Measurements from ENCODE around the gene BCL7C.
A peak's percentile ranks its signal among the peaks of the same experiment; 100 is the strongest.
"Not testable (repeated sequence)": the region's sequence is repeated elsewhere in the genome, so short reads cannot be mapped to it uniquely, and the experiment has no call there.

BCL7C gene

DNA sequence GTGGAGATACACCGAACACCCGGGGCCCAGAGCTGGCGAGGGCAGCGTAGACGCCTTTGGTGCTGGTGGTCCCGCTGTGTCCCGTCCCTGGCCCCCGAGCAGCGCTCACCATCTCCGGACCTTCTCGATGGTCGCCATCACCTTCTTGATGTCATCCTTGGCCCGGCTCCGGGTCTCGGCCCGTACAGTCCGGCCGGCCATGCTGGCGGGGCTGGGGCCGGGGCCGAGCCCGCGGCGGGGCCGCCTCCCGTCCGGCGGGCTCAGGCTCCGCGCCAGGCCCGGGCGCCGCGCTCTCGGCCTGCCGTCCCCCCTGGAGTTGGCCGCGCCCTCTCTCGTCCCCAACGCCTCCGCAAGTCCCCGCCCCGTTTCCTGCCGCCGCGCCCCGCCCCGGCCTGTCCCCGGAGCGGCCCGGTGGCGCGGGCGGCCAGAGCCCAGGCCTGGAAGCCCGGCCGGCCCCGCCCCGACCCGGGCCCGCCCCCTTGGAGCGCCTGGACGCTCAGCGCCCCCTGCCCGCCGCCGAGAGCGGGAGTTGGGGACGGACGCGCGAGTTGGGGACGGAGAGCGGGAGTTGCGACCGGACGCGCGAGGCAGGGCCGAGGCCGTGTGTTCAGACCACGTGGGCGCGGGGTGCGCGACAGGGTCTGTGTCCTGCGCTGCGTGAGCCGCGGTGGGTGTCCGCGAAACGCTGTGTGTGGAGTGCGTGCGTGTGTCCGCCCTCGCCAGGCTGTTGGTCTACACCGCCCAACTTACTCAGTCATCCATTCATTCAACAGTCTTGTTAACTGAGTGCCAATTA is at the start of gene BCL7C:
Gene BCL7C (minus strand): TSS at position 334 of the 796 bp plus-strand sequence. CDS start 133 bp downstream, at position 201.
- Mint-ChIP-seq H3K4me3 (peak within 1 kb of the TSS; percentile 83), H3K36me3 (ENCODE audit: low read depth) (peaks cover 30% of the 10 kb centered on the region), H3K4me1 (ENCODE audit: low read depth) (peaks cover 46% of the 10 kb centered on the region), H3K27ac (peak within 1 kb of the TSS; percentile 91), H3K9me3 (no peaks in the 10 kb centered on the region), H3K27me3 (no peaks in the 10 kb centered on the region)
- DNase-seq: peak; percentile 91

DNA sequence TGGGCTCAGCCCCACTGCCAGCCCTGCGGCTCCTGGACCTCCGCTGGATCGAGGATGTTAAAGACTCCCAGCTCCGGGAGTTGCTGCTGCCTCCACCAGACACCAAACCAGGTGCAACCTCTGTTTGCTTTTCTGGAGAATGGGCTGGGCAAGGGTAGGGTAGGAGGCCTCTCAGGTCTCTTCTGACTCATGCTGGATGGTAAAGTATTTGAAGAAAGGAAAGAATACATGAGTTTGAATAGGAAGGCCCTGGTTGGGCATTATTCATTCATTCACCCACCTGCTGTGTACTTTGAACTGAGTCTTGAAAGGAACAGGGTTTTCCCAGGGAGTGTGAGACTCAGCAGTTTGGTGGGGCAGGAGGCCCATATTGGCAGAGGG is 48.5 kb upstream of the BCL7C start:
- no peaks in the 10 kb centered on the region for H3K9me3 Mint-ChIP-seq
- DNase-seq: no peak
- peaks cover 63% of the 10 kb centered on the region for H3K36me3 Mint-ChIP-seq (ENCODE audit: low read depth)
- H3K27me3 Mint-ChIP-seq: no peaks in the 10 kb centered on the region
- H3K27ac Mint-ChIP-seq: peak overlapping the region; percentile 86
- peaks cover 19% of the 10 kb centered on the region for H3K4me1 Mint-ChIP-seq (ENCODE audit: low read depth)
- peak overlapping the region; percentile 58 for H3K4me3 Mint-ChIP-seq

DNA sequence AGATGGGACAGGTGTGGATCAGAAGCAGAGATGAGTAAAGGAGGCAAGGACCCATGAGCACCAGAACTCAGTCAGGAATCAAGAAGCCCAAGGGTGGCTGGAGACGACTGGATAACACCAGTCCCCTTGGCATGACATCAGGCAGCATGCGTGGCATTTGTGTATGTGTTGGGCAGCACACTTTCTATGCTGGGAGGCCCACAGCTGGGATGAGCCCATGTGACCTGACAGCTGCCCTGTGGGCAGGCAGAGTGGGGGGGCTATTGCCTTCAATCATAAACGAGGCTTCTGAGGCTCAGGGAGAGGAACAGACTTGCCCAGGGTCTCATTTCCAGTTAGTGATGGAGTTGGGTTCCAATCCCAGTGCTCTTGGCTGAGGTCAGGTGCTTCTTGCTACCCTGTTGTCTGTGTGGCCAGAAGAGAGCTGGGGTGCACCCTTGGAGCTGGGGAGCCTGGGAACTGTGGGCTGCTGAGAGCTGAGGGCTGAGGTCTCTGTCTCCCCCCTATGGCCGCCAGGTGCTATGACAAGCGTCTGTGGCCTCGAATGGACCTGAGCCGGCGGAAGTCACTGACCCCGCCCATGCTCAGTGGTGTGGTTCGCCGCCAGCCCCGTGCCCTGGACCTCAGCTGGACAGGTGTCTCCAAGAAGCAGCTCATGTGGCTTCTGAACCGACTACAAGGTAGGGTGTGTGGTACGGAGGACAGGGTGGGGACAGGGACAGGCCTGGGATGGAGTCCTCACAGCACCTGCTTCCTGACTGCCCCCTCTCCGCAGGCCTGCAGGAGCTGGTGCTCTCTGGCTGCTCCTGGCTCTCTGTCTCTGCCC is 47.9 kb upstream of the BCL7C start:
- no peaks in the 10 kb centered on the region for H3K9me3 Mint-ChIP-seq
- peak overlapping the region; percentile 86 for H3K27ac Mint-ChIP-seq
- H3K27me3 Mint-ChIP-seq: no peaks in the 10 kb centered on the region
- H3K36me3 Mint-ChIP-seq (ENCODE audit: low read depth): peaks cover 65% of the 10 kb centered on the region
- H3K4me1 Mint-ChIP-seq (ENCODE audit: low read depth): peaks cover 21% of the 10 kb centered on the region
- peak; percentile 75 for DNase-seq
- H3K4me3 Mint-ChIP-seq: peak overlapping the region; percentile 58

DNA sequence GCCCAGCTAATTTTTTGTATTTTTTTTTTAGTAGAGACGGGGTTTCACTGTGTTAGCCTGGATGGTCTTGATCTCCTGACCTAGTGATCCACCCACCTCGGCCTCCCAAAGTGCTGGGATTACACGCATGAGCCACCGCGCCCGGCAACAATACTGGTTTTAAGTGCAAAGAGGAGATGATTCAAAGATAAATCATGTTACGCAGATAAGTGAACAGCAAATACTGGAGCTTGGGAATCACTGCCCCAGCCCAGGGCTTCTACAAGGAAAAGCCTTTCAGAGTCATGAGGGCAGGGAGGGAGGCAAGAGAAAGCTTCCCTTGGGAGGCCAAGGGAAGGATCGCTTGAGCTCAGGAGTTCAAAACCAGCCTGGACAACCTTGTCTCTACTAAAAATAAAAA is 45.7 kb upstream of the BCL7C start:
- H3K27ac Mint-ChIP-seq, H3K27me3 Mint-ChIP-seq, DNase-seq, H3K4me3 Mint-ChIP-seq, H3K9me3 Mint-ChIP-seq: not testable (repeated sequence)
- Mint-ChIP-seq H3K36me3 (ENCODE audit: low read depth) (peaks cover 63% of the 10 kb centered on the region), H3K4me1 (ENCODE audit: low read depth) (peaks cover 28% of the 10 kb centered on the region)

DNA sequence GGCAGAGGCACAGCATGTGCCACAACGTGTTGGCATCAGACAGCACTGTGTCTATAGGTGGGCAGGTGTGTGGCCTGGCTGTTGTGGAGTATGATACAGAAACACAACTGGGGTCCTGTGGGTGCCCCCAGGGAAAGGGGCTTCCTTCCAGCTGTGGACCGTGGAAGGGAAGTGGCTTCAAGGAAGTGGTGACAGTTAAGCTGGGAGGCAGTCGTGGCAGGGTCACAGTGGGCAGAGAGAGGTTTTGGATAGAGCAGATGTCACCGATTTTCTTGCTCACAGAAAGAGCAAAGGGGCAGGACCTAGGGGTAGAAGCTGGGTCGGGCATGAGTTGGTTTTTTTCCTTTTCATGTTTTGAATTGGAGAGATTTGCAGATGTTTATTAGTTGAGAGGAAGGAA is 43.8 kb upstream of the BCL7C start:
- H3K9me3 Mint-ChIP-seq: no peaks in the 10 kb centered on the region
- H3K36me3 Mint-ChIP-seq (ENCODE audit: low read depth): peaks cover 56% of the 10 kb centered on the region
- H3K4me1 Mint-ChIP-seq (ENCODE audit: low read depth): peaks cover 25% of the 10 kb centered on the region
- H3K27ac Mint-ChIP-seq: peak overlapping the region; percentile 61
- no peaks in the 10 kb centered on the region for H3K27me3 Mint-ChIP-seq
- DNase-seq: no peak
- H3K4me3 Mint-ChIP-seq: no peak overlapping the region

DNA sequence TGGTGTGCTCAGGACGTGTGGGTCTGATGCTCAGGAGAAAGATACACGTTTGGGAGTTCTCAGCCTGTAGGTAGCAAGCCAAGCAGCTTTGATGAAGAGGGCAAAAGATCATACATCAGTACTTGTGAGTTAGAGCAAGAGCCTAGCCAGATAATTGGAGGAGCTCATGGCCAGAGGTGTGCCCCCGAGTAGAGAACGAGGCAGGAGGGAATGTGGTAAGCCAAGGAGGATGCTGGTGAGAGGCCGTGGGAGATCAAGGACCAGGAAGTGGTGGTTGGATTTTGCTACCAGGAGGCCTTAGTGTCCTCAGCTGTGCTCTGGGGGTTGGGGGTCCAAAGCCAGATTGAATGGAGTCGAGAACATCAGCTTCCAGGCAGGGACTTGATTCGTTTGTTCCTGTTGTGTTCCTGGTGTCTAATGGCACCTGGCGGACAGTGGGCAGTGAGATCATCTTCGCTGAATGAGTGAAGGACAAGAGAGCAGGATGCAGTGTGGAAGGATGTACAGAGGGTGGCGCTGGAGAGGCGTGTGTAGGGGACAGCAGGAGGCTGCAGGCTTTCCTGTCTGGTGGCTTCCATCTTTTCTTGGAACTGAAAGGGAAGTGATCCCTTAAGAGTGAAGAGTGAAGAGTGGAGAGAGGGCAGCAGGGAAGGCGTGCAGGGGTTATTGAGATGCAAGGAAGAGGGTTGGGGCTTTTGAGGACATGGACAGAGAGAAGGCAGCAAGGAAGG is 41.1 kb upstream of the BCL7C start:
- Mint-ChIP-seq H3K27ac (peak overlapping the region; percentile 18), H3K9me3 (no peaks in the 10 kb centered on the region), H3K36me3 (ENCODE audit: low read depth) (peaks cover 56% of the 10 kb centered on the region), H3K4me3 (no peak overlapping the region), H3K27me3 (no peaks in the 10 kb centered on the region), H3K4me1 (ENCODE audit: low read depth) (peaks cover 10% of the 10 kb centered on the region)
- DNase-seq: no peak

DNA sequence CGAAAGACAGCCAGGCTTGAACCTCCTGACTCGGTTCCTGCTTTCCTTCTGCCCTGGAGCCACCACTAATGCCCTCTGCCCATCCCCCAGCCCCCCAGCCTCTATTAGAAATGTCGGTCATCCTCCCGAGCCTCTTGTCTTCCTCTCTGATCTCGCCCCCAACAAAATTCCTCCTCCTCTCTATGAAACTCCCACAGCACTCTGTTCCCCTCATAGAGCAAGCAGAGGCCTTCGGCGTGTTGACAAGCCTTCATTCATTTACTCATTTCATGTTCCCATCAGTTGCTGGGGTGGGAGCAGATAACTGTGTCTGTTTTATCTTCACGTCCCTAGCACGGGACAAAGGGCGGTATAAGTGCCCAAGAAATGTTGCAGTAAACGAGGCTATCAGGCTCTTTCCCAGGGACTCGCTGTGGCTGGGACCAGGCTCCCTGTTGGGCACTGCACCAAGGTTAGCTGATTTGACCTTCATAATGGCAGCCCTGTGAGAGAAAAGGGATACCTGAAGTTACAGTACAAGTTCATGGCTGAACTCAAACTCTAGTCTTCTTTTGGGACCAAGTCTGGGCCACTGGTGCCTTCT is 37.3 kb upstream of the BCL7C start:
- H3K36me3 Mint-ChIP-seq (ENCODE audit: low read depth): peaks cover 54% of the 10 kb centered on the region
- H3K4me3 Mint-ChIP-seq: no peak overlapping the region
- H3K27me3 Mint-ChIP-seq: no peaks in the 10 kb centered on the region
- peaks cover 13% of the 10 kb centered on the region for H3K4me1 Mint-ChIP-seq (ENCODE audit: low read depth)
- no peaks in the 10 kb centered on the region for H3K9me3 Mint-ChIP-seq
- DNase-seq: no peak
- H3K27ac Mint-ChIP-seq: no peak overlapping the region

DNA sequence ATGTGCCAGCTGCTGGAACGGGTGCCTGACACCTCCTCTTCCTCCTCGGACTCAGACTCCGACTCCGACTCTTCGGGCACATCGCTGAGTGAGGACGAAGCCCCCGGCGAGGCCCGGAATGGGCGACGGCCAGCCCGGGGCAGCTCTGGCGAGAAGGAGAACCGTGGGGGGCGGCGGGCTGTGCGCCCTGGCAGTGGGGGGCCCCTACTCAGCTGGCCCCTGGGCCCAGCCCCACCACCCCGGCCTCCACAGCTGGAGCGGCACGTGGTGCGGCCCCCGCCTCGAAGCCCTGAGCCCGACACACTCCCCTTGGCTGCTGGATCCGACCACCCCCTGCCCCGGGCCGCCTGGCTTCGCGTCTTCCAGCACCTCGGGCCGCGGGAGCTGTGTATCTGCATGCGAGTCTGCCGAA is 36.3 kb upstream of the BCL7C start:
- Mint-ChIP-seq H3K27me3 (no peaks in the 10 kb centered on the region), H3K36me3 (ENCODE audit: low read depth) (peaks cover 49% of the 10 kb centered on the region), H3K27ac (no peak overlapping the region), H3K4me3 (no peak overlapping the region), H3K4me1 (ENCODE audit: low read depth) (peaks cover 15% of the 10 kb centered on the region), H3K9me3 (no peaks in the 10 kb centered on the region)
- DNase-seq: no peak

DNA sequence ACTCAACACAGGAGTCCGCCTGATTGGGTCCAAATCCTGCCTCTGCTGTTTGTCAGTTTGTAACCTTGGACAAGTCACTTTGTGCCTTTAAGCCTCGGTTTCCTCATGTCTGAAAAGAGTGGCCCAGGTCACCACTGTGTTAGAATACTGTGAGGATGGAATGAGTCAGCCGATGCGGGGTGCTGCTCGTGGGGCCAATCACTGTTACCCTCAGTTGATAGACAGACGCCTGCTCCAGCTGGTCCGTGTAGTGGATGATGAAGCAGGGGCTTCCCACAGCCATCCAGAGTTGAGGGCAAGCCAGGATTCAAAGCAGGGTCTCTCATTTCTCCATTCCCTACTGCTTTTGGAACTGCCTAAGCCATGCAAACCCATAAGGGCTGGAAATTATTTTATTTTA is 35.3 kb upstream of the BCL7C start:
- Mint-ChIP-seq H3K36me3 (ENCODE audit: low read depth) (peaks cover 42% of the 10 kb centered on the region), H3K27me3 (no peaks in the 10 kb centered on the region), H3K4me3 (no peak overlapping the region), H3K27ac (no peak overlapping the region), H3K9me3 (no peaks in the 10 kb centered on the region), H3K4me1 (ENCODE audit: low read depth) (peaks cover 14% of the 10 kb centered on the region)
- DNase-seq: no peak

DNA sequence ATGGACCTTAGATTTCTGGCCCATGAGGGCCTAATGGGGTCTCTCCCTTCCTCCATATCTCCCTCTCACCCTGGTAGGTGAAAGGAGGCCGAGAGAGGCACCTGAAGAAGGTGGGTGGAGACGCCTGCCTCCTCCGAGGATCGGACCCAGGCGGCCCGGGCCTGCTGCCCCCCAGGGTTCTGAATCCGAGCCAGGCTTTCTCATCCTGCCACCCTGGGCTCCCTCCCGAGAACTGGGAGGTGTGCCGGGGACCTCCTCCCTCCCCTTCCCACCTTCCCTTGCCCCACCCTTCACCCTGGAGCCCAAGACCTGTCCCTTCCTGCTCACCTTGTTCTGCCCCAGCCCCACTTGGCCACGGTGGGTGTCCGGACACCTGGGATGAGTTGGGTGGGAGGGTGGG is 34.5 kb upstream of the BCL7C start:
- peaks cover 14% of the 10 kb centered on the region for H3K4me1 Mint-ChIP-seq (ENCODE audit: low read depth)
- no peak for DNase-seq
- no peaks in the 10 kb centered on the region for H3K9me3 Mint-ChIP-seq
- no peak overlapping the region for H3K27ac Mint-ChIP-seq
- H3K4me3 Mint-ChIP-seq: no peak overlapping the region
- peaks cover 42% of the 10 kb centered on the region for H3K36me3 Mint-ChIP-seq (ENCODE audit: low read depth)
- H3K27me3 Mint-ChIP-seq: no peaks in the 10 kb centered on the region

DNA sequence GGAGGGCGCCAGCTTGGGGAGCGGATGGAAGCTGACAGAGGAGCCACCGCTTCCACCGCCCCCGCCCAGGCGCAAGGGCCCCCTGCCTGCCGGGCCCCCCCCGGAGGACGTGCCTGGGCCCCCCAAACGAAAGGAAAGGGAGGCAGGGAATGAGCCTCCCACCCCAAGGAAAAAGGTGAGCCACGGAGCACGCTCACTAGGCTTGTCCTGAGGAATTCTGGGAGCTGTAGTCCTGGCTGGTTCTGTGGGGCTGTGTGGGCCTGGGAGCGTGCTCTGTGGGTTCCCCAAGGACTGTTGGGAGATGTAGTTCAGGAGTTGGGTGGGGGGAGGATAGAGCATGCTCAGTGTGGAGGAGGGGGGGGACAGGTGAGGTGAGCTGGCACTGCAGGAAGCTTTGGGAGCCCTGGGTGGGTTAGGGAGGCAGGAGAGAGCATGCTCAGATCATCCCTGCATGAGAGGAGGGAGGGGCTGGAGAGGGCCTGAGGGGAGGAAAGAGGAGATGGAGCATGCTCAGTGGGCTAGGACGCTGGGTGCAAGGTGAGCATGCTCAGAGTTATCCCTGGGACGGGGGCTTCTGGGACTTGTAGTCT is 34.0 kb upstream of the BCL7C start:
- peak overlapping the region; percentile 29 for H3K27ac Mint-ChIP-seq
- no peak overlapping the region for H3K4me3 Mint-ChIP-seq
- H3K9me3 Mint-ChIP-seq: no peaks in the 10 kb centered on the region
- no peaks in the 10 kb centered on the region for H3K27me3 Mint-ChIP-seq
- peaks cover 42% of the 10 kb centered on the region for H3K36me3 Mint-ChIP-seq (ENCODE audit: low read depth)
- DNase-seq: peak; percentile 63
- peaks cover 14% of the 10 kb centered on the region for H3K4me1 Mint-ChIP-seq (ENCODE audit: low read depth)

DNA sequence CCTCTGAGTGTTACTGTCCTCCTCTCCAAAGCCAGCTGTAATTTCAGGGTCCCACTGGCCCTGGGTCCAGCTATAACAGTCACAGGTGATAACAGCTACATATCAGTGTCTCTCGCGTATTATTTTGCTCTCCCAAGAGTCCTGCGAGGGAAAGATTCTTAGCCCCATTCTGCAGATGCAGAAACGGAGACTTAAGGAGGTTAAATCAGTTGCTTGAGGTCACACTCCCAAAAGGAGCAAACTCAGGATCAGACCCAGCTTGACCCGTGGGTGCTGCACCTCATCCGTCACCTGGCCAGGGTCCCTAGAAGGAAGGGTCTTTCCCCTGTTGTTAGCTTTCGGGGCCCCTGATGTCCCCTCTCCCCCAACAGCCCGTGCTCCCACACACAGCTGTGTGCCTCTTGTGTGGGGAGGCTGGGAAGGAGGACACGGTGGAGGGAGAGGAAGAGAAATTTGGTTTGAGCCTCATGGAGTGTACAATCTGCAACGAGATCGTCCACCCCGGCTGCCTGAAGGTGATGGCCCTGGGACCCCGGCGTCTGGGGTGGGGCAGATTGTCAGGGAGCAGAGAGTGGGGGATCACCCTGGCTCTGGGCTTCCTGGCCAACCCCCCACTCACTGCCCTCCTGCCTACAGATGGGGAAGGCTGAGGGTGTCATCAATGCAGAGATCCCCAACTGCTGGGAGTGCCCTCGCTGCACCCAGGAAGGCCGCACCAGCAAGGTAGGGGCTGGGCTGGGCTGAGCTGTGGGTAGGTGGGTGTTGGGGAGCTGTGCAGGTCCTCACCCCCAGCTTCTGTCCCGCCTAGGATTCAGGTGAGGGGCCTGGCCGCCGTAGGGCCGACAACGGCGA is 33.3 kb upstream of the BCL7C start:
- DNase-seq: no peak
- H3K27me3 Mint-ChIP-seq: no peaks in the 10 kb centered on the region
- peaks cover 40% of the 10 kb centered on the region for H3K36me3 Mint-ChIP-seq (ENCODE audit: low read depth)
- peaks cover 16% of the 10 kb centered on the region for H3K4me1 Mint-ChIP-seq (ENCODE audit: low read depth)
- H3K27ac Mint-ChIP-seq: peak overlapping the region; percentile 69
- H3K4me3 Mint-ChIP-seq: no peak overlapping the region
- no peaks in the 10 kb centered on the region for H3K9me3 Mint-ChIP-seq

DNA sequence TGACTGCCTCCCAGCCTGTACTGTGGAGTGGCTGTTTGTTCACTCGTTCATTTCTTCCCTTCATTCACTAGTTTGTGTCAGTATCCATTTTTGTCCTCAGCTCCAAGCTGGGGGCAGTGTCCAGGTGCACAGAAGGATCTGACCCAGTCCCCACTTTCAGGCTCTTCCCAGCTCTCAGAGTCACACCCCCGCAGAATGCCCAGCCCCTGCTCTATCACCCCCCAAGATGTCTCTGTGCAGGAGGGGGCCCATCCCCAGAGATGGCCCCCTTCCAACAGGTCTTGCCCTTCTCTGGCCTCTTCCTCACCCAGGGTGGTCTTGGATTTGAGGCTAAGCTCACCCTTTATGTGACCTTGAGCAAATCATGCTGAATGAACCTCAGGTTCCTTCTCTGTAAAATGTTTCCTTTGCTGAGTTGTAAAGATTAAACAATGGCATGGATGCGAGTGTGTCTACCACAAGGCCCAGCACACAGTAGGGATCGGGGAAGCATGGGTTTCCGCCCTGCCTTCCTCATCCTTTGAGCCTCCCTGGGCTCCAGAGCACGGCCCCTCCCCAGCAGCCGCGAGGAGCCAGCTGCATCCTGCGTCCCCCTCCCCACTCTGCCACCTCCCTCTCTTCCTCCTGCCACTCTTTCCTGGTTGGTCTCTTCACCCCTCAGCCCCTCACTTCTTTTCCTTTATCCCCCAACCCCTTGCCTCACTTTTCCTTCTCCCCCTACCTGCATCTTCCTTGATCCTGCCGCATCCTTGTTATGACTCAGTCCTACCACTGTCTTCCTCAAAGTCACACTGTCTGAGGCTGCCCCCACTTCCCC is 32.3 kb upstream of the BCL7C start:
- peaks cover 24% of the 10 kb centered on the region for H3K4me1 Mint-ChIP-seq (ENCODE audit: low read depth)
- H3K27me3 Mint-ChIP-seq: no peaks in the 10 kb centered on the region
- no peaks in the 10 kb centered on the region for H3K9me3 Mint-ChIP-seq
- H3K27ac Mint-ChIP-seq: peak overlapping the region; percentile 69
- peaks cover 35% of the 10 kb centered on the region for H3K36me3 Mint-ChIP-seq (ENCODE audit: low read depth)
- peak overlapping the region; percentile 18 for H3K4me3 Mint-ChIP-seq
- DNase-seq: no peak
